NCI-H345 (cell line): ENCODE measurements around the gene MACF1.
"Not testable (repeated sequence)": the region's sequence is repeated elsewhere in the genome, so short reads cannot be mapped to it uniquely, and the experiment has no call there.

Source experiments
- DNase-seq: peaks from one replicate; lab custom pipeline; 2025; lab: John Stamatoyannopoulos, UW

MACF1 gene

DNA sequence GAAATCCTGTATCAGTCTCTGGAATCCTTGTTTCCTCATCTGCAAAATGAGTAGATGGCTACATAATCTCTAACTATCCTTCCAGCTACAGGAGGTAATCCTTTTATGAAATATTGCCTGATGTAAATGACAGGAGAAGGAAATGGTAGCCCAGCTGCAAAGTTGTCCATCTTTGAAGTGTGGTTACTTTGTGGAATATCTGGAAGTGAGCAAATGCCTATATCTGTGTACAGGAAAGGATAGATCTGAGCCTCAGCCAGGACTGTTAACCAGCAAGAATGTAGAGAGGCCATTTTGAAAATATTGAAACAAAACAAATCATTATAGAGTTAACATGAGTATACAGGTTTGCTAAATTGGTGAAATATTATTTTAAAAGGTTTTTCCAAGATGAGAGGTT is 212.1 kb downstream of the MACF1 start:
- no peak for DNase-seq

DNA sequence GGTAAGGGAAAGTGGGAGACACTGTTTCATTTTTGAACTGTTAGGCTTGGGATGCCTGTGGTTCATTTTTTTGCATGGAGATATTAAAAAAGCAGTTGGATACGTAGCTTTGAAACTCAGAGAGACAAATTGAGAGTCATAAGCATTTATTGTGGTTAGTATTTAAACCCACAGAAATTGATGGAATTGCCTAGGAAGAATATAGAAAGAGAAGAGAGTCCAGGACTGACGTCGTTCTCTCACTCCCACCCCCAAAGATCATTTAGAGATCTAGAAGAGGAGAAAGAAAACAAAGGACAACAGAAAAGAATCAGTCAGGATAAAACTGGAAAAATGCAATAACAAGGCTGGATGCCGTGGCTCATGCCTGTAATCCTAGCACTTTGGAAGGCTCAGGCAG is 213.7 kb downstream of the MACF1 start:
- DNase-seq, result no peak

DNA sequence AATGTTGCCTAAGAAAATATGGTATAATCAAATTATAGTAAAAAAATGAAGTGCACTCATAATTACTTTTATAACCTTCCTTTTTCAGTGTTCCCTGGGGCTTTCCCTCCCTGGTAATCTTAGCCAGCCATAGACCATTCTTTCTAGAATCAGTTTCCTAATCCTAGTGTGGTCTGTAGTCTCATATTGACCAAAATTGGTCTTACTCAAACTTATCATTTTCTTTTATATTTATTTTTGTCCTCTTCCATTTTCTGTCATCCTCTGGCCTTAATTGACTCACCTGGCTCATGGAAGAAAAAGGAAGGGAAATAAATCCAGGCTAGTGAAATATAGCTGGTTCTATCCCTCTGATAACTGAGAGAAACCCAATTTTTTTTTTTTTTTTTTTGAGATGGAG is 216.0 kb downstream of the MACF1 start:
- DNase-seq, result no peak

DNA sequence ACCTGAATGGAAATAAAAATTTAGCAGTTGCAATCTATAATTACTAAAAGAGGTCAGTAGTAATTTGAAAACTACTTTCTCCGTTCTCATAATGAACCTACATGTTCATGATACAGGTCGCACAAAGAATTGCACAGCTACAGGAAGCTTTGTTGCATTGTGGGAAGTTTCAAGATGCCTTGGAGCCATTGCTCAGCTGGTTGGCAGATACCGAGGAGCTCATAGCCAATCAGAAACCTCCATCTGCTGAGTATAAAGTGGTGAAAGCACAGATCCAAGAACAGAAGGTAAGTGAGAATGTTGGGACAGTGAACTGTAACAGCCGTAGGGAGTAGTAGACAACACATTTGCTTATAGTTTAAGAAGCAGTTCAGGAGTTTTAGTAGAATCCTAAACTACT is 218.1 kb downstream of the MACF1 start:
- DNase-seq, result no peak

DNA sequence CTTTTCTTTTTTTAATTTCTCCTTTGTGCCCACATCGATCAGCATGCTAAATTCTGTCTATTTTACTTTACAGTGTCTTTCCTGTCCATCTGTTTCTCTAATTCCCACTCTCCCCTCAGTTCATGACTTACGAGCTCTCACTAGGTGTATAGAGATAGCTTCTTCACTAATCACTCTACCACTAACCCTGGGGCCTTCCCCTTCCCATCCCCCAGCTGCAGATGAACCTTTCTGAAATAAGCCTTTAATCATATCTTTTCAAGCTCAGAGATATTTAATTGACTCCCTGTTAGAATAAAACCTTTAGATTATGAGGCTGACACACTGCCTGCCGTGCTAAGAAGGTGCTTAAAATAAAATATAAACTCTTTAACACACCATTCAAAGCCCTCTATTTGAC is 220.7 kb downstream of the MACF1 start:
- no peak for DNase-seq

DNA sequence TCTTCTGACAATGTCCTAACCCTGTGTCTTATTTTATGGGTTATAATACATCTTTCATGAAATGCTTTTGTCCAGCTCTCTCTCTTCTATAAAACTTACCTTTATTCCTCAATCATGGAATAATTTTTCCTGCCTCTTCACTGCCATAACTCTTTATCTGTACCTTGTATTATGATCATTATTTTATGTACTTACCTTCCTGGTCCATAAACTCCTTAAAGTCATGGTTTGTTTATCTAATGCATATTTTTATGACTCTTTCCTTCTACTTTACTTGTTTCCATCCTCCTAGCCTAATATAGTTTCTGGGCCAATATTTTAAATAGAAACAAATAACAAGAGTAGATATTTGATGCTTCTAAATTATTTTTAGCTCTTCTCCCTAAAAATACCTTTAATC is 221.1 kb downstream of the MACF1 start:
- no peak for DNase-seq

DNA sequence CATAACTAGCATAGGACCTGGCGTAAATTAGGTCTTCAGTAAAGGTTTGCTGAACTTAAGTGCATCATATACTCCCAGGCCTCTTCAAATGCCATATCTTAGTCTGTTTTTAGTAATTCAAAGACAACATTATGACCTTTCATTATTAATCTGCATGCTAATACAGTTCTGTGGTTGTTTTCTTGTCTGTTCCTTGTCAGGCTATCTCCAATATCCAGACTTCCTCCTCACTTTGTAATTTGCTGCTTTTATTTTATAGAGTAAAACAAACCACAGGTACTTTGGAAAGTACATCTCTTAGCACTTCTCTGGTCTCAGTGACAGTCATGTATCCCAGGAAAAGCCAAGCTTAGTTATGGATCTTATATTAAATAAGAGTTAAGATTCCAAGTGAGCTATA is 221.9 kb downstream of the MACF1 start:
- DNase-seq, result no peak

DNA sequence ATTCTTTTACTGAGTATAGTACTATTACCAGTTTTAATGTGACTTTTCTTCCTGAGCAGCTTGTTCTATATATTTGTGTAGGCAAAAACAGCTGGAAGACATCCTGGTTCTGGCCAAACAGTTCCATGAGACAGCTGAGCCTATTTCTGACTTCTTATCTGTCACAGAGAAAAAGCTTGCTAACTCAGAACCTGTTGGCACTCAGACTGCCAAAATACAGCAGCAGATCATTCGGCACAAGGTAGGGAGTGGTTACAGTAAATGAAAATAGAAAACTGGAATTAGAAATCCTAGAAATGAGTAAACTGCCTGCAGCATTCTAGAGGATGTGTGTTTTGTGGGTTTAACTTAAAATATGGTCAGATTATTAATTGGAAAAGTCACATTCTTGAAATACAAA is 222.9 kb downstream of the MACF1 start:
- DNase-seq, result no peak

DNA sequence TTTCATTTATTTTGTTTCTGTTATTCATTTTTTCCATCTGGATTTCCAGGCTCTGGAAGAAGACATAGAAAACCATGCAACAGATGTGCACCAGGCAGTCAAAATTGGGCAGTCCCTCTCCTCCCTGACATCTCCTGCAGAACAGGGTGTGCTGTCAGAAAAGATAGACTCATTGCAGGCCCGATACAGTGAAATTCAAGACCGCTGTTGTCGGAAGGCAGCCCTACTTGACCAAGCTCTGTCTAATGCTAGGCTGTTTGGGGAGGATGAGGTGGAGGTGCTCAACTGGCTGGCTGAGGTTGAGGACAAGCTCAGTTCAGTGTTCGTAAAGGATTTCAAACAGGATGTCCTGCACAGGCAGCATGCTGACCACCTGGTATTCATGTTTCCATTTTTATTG is 223.4 kb downstream of the MACF1 start:
- DNase-seq, result no peak

DNA sequence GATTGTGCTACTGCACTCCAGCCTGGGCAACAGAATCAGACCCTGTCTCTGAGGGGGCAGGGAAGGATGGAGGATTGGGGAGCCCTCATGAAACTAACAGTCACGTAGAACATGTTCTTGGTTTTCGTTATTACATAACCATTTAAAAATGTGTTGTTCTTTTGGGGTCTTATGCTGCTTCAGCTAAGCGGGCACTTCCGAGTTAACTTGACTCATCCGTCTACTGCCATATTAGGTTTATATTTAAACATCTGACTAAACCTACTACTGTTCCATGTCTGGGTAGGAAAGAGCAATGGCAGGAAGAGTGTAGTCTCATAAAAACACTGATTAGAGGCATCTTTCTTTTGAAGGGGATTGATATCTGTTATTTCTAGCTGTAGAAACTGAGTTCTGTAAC is 227.4 kb downstream of the MACF1 start:
- DNase-seq, result no peak

DNA sequence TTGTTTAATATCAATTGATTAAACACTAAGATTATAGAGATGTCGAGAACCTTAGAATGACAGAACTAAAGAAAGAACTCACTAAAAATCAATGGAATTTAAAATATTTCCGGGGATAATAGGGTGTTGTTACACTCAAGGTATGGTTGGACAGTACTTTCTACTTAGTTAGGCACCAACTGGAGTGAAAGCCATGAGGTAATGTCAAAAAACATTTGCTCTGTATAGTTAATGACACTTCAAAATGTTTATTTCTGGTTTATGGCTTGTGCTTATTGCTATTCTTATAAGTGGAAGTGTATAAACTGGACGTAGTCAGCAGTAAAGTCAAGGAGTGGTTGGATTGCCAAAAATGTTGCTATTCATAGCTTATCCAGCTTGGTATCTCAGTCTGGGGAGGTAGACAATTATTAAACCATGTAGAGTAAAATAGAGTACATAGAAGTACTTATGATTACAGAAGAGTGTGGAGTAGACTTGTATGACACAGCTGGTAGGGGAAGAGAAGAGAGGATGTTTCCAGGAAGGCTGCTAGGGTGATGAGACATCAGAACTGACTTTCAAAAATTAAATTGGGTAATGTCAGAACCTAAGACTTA is 230.4 kb downstream of the MACF1 start:
- no peak for DNase-seq

DNA sequence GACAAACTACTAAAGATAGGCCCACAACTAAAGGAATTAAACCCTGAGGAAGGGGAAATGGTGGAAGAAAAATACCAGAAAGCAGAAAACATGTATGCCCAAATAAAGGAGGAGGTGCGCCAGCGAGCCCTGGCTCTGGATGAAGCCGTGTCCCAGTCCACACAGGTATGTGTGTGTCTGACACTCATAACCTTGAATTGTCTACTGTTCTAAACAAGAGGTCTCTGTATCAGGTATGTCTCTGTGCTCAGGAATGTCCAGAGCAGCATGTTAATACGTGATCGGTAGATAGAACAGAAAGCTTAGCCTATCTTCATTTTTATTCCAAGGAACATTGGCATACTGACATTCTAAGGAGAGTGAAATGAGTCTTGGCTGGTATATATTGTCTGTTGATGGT is 231.1 kb downstream of the MACF1 start:
- no peak for DNase-seq

DNA sequence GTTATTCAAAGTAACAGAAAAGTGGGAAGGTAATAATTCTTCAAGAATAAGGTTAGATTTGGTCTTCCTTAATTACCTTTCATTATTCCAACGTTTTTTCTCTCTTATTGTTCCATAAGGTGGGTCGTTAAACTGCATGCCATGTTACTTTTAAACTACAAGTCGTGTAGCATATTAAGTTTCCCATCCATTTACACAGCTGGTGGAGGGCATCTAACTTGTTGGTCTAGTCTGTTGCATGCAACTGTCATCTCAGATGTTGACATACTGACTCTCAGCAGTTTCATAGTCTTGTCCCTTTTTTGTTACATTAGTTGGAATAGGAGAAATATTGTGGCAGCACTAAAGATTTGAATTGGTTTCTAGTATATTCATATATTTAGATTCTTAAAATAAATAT is 232.3 kb downstream of the MACF1 start:
- no peak for DNase-seq

DNA sequence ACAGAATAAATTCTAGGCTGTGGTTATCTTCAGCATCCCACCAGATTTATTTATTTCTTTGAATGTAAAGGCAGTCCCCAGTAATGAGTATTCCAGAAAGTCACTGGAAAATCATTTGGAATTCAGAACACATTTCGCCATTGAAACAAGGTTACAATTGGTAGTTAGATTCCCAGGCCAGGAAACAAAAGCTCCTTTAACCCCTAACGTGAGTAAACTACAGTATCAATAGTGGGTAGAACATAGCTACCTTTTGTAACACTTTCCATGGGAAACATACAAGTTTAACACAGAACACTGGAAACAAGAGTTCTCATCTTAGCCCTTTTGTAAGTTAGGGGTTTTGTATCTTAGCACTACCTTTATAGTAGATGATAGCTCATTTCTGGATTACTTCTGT is 233.5 kb downstream of the MACF1 start:
- no peak for DNase-seq

DNA sequence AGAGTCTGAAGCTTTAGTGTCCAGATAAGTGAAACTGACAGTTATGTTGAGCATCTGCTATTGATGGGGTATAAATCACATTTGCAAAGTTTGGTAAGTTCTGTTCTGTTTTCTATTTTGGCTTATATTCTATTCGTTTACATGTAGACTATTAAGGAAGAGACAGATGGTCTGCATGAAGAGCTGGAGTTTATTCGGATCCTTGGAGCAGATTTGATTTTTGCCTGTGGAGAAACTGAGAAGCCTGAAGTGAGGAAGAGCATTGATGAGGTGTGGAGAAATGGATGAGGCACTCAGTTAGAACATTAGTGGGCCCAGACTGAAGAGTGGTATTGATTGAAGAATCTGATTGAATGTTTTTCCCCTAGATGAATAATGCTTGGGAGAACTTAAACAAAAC is 236.4 kb downstream of the MACF1 start:
- DNase-seq, result no peak

DNA sequence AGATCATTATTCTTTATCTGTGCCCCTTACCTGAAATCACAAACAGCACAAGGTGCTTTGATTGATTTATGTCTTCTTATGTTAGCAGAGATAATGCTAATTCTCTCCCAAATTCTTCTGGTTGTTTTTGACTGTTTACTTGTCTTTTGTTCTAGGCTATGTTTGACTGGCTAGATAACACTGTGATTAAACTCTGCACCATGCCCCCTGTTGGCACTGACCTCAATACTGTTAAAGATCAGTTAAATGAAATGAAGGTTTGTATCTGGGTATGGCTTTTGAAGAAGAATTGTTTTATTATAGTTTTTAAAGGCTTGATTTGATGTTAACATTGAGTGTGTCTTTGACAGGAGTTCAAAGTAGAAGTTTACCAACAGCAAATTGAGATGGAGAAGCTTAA is 237.3 kb downstream of the MACF1 start:
- no peak for DNase-seq

DNA sequence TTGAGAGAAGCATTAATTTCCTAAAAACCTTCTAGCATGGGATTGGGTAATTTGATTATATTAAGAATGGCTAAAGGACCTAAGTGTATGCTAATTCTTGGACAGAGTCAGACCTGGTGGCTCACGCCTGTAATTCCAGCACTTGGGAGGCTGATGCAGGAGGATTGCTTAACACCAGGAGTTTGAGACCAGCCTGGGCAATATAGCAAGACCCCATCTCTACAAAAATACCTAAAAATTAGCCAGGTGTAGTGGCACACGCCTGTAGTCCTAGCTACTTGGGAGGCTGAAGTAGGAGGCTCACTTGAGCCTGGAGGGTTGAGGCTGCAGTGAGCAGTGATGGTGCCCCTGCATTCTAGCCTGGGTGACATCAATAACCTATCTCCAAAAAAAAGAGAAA is 241.1 kb downstream of the MACF1 start:
- DNase-seq, result no peak

DNA sequence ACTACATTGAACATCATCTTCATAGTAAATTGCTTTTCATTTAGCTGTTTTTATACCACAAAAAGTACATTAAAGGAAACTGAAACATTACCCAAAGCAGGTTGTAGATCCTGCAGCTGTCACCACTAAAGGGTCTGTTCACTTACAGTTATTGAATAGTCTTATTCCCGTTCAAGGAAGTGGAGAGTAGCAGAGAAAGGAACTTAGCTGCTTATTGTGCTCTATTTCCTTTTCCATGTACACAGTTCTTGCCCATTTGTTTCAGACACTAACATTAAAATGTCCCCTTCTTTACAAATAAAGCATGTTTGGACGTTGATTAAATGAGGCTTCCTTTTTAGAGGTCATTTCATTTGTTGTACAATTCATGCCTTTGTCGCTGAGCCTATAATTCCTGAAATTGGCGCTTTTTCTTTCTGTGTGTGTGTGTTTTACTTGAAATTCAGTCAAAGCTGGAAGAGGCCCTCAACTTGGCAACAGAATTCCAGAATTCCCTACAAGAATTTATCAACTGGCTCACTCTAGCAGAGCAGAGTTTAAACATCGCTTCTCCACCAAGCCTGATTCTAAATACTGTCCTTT is 242.6 kb downstream of the MACF1 start:
- no peak for DNase-seq

DNA sequence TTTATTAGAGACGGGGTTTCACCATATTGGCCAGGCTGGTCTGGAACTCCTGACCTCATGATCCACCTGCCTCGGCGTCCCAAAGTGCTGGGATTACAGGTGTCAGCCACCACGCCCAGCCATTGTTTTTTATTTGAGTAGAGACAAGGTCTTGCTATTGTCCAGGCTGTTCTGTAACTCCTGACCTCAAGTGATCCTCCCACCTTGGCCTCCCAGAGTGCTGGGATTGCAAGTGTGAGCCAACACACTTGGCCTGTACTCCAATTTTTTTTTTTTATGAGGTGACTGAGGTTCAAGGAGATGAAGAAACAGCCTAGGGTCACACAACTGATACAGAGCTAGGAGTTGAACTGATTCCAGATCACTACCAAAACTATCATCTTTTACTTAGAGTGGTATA is 245.5 kb downstream of the MACF1 start:
- not testable (repeated sequence) for DNase-seq

DNA sequence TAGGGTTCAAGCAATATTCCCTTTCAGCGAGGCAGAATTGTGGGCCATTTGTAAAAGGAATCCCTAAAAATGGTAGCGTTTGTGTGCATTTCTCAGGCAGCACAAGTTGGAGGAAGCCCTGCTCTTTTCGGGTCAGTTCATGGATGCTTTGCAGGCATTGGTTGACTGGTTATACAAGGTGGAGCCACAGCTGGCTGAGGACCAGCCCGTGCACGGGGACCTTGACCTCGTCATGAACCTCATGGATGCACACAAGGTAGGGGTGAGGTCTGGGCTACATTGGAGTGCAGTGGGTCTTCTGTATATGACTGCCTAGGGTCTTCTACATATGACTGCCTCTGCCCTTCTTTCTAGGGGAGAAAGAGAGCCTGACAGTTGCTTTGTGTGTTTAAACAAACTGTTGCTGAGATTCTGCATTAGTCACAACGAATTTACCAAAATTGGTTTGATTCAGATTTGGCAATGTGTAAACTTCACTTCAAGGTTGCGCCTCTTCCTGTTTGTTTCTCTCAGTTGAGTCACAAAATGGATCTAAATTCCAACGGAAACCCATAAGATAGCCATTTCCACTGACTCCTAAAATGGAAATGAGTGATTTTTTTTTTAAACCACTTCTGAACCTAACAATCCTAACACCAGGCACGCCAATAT is 246.6 kb downstream of the MACF1 start:
- no peak for DNase-seq

DNA sequence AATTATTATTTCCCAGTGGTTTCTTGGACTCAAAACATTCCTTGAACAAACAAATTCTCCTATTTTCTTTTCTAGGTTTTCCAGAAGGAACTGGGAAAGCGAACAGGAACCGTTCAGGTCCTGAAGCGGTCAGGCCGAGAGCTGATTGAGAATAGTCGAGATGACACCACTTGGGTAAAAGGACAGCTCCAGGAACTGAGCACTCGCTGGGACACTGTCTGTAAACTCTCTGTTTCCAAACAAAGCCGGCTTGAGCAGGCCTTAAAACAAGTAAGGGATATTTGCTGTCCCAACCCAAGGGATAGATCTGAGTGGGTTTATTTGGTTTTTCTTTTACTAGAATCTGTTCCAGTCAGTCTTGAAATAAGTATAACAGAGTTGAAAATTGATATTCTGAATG is 247.6 kb downstream of the MACF1 start:
- no peak for DNase-seq

DNA sequence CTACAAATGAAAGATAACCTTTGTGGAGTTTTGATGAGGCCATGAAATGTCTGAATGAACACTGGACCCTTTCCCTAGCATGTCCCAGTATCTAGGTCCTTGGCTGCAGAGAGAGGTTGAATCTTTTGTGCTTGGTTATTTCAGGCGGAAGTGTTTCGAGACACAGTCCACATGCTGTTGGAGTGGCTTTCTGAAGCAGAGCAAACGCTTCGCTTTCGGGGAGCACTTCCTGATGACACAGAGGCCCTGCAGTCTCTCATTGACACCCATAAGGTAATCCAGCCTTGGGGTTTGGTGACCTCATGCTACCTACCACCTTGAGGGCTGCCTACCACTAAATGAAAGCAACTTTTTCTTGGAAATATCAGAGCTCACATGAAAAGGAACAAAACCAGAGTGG is 248.0 kb downstream of the MACF1 start:
- no peak for DNase-seq

DNA sequence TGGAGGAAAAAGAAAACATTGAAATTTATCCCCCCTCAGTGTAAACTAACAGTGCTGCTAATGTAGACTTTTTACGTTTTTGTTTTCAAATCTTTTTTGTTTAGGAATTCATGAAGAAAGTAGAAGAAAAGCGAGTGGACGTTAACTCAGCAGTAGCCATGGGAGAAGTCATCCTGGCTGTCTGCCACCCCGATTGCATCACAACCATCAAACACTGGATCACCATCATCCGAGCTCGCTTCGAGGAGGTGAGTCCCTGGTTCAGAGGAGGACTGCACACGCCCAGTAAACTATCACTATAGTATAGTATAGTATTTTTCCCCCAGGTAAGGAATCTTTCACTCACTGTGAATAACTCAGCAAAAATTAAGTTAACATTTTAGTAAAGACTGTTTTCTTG is 249.1 kb downstream of the MACF1 start:
- no peak for DNase-seq

DNA sequence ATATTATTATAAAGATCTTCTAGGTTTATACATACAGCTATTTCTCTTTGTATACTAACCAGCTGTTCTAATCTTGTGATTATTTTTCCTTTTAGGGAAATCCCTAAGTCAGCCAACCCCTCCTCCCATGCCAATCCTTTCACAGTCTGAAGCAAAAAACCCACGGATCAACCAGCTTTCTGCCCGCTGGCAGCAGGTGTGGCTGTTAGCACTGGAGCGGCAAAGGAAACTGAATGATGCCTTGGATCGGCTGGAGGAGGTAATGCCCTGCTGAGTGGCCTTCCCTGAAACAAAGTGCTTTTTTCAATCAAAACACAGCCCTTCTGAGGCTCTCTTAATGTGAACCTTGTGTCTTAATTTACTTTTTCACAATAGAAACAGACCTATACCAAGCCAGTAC is 254.5 kb downstream of the MACF1 start:
- DNase-seq, result no peak
